IPS-18c (cell line): ENCODE measurements around the gene IPPK.
"Not testable (repeated sequence)": the region's sequence is repeated elsewhere in the genome, so short reads cannot be mapped to it uniquely, and the experiment has no call there.

ENCODE experiments used
- H3K4me3 ChIP-seq: 2 replicates; pipeline ENCODE4 v1.7.0; 2013; ENCODE audit warnings: low read depth, mild to moderate bottlenecking, low read length, moderate library complexity; ENCODE audit not compliant: insufficient read depth
- H3K9me3 ChIP-seq: one replicate; pipeline ENCODE4 v1.6.1; 2013; ENCODE audit warnings: mild to moderate bottlenecking, low read length, moderate library complexity; ENCODE audit not compliant: control insufficient read depth, insufficient read depth

The IPPK gene

DNA sequence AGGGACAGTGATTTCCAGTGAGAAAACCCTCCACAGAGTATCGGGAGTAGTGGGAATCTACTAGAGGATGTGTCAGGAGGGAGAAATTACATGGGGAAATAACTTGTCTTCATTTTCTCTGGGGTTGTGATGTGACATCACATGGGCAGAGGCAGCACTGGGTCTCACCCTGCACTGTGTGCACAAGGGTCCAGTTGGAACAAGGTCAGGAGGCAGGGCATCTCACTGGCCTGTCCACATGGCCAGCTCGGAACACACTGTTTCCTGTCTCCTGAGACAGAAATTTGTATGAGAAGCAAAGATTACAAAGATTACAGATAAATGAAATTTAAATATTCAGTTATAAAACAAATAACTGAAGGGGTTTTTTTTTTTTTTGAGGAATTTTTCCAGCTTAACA, 71.5 kb downstream of the IPPK start:
- no peaks in the 10 kb centered on the region for H3K9me3 ChIP-seq
- H3K4me3 ChIP-seq, result no peak overlapping the region

DNA sequence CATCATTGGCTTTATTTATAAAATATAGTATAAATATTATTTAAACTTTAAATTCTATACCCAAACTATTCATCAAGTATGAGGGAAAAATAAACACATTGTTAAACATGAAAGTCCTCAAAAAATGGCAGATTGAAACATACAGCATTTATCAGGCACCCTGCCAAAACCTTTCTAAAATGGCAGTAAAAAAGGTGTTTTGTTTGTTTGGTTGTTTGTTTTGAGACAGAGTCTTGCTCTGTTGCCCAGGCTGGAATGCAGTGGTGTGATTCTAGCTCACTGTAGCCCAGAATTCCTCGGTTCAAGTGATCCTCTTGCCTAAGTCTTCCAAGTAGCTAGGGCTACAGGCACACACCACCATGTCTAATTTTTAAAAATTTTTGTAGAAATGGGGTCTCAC, 74.0 kb downstream of the IPPK start:
- no peak overlapping the region for H3K4me3 ChIP-seq
- no peaks in the 10 kb centered on the region for H3K9me3 ChIP-seq

- H3K4me3 ChIP-seq, H3K9me3 ChIP-seq: not testable (repeated sequence)
Measured at GRCh38 chr9:92595075-92595474, 74.9 kb downstream of the IPPK start.

DNA sequence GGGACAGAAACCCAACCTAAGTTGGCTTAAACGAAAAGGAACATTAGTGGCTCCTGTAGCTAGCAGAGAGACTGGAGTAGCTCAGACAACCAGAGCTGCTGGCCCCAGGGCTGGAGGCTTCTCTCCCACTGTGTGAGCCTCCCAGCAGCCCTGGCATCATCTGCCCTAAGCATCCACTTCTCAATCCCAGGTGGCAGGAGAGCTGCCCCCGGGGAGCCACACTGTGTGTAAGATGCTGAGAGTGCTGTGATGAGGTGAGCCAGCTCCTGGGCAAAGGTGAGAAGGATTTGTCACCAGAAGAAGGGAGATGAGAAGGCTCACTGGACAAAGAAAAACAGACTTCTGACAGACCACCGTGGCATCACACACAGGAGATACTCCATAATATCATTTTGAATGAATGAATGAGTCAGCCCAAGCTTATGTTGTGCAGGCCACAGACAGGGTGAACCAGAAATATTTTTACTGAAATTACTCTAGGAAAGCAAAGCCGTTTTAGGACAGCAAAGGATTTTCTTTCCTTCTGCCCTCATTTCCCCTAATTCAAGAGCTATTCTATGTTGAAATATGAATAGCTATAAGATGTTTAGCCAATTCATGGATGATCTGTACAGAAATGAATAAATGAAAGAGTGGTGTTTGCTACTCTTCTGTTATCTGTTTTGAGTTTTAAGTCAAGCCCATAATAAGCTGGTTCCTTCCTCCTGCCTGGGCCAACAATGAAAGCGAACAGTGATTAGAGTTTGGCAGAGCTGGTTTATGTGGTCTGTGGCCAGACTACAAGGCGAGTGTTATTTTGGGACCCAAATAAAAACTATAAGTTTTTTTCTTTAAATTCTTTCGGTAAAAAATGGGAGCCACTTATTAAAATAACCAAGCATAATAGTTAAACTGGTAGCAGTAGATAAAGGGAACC, 76.7 kb downstream of the IPPK start:
- no peaks in the 10 kb centered on the region for H3K9me3 ChIP-seq
- H3K4me3 ChIP-seq, result no peak overlapping the region

- no peak overlapping the region for H3K4me3 ChIP-seq
- no peaks in the 10 kb centered on the region for H3K9me3 ChIP-seq
Measured at GRCh38 chr9:92592537-92592936, 77.4 kb downstream of the IPPK start.

GRCh38 chr9:92590377-92590776, 79.6 kb downstream of the IPPK start:
- H3K9me3 ChIP-seq, result no peaks in the 10 kb centered on the region
- no peak overlapping the region for H3K4me3 ChIP-seq

GRCh38 chr9:92589923-92590322, 80.0 kb downstream of the IPPK start:
- no peak overlapping the region for H3K4me3 ChIP-seq
- no peaks in the 10 kb centered on the region for H3K9me3 ChIP-seq

- Histone ChIP-seq H3K9me3 (peaks cover 2% of the 10 kb centered on the region), H3K4me3 (no peak overlapping the region)
Measured at GRCh38 chr9:92576175-92576574, 93.8 kb downstream of the IPPK start.

DNA sequence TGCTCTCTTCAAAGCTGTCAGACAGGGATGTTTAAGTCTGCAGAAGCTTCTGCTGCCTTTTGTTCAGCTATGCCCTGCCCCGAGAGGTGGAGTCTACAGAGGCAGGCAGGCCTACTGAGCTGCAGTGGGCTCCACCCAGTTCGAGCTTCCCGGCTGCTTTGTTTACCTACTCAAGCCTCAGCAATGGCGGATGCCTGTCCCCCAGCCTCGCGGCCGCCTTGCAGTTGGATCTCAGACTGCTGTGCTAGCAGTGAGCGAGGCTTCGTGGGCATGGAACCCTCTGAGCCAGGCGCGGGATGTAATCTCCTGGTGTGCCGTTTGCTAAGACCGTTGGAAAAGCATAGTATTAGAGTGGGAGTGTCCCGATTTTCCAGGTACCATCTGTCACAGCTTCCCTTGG, 96.3 kb downstream of the IPPK start:
- not testable (repeated sequence) for H3K4me3 ChIP-seq, H3K9me3 ChIP-seq

DNA sequence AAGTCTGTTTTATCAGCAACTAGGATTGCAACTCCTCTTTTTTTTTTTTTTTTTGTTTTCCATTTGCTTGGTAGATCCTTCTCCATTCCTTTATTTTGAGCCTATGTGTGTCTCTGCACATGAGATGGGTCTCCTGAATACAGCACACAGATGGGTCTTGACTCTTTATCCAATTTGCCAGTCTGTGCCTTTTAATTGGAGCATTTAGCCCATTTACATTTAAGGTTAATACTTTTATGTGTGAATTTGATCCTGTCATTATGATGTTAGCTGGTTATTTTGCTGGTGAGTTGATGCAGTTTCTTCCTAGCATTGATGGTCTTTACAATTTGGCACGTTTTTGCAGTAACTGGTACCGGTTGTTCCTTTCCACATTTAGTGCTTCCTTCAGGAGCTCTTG, 98.1 kb downstream of the IPPK start:
- not testable (repeated sequence) for H3K9me3 ChIP-seq, H3K4me3 ChIP-seq

DNA sequence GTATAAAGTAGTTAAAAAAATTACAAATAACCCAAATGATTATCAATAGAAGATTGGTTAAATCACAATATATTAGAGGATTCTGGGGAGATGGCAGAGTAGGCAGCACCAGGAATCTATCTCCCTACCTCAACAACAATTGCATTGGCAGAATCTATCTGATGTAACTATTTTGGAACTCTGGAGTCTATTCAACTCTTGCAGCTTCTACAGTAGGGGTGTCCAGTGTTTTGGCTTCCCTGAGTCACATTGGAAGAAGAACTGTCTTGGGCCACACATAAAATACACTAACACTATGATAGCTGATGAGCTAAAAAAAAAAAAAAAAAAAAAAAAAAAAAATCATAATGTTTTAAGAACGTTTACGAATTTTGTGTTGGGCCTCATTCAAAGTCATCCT, 104.9 kb downstream of the IPPK start:
- Histone ChIP-seq H3K4me3 (no peak overlapping the region), H3K9me3 (no peaks in the 10 kb centered on the region)

GRCh38 chr9:92564504-92564903, 105.4 kb downstream of the IPPK start:
- Histone ChIP-seq H3K4me3 (no peak overlapping the region), H3K9me3 (no peaks in the 10 kb centered on the region)
